ENCODE results near the gene PDZD8. TPM values are rescaled to one million over a fixed set of nuclear protein-coding genes. Genes with fewer than 3 reads are reported as not detected.
"Not testable (repeated sequence)": the region's sequence is repeated elsewhere in the genome, so short reads cannot be mapped to it uniquely, and the experiment has no call there.

PDZD8 gene
- total RNA-seq, 6 experiments from 2014 or later = 33.5 to 59.7 (median 46.4) TPM

DNA sequence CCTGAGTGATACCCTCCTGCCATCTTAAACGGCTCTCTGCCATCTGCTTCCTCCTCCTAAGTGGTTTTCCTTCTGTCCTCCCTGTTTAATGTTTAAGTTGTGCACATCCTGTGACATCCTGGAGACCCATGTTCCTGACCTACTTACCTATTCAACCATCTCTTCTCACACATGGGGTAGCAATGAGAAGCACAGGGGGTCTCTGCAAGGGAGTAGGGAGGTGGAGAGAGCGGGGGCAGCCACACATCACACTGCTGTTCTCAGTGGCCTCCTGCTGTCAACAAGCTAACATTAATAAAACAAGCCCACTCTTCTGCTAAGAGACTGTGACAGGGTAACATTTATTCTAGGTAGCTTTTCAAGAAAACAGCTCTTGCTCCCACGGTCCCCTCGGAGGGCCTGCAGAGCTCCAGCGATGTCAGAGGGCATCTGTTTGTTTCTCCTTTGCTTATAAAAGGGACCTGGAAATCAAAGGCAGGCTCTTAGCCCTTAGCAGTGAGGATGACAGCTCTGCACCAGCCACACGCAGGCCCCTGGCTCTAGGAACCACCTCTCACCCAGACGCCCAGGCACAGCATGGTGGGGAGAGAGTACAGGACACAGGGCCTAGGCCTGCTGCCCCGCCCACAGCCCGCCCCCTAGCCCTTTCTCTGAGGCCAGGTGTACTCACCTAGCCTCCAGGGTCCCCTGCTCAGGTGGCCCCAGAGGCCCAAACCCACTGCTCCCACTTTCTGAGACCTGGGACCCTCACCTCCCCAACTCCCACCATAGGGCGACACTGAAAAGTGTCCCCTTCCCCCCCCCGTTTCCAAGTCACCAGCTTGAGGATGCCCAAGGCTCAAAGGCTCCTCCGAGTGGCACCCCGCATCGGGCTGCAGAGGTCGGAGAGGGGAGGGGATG lies 135.3 kb downstream of the PDZD8 start:
- peaks cover 0 to 5% (median 0%) of the 10 kb centered on the region in 4 donors for H3K4me1 ChIP-seq
- H3K4me3 ChIP-seq = no peak overlapping the region
- H3K27ac ChIP-seq = no peak overlapping the region
- ATAC-seq (no peak), DNase-seq (no peak)
- H3K27me3 ChIP-seq = peaks cover 0 to 4% of the 10 kb centered on the region in 2 donors
- H3K36me3 ChIP-seq = no peaks in the 10 kb centered on the region
- WGBS (ENCODE audit: insufficient coverage, low coverage, low lambda C conversion rate, missing lambda C conversion rate) = 67% methylated on average over 5 of the region's 15 CpGs
- TF ChIP-seq, protein P1, sequence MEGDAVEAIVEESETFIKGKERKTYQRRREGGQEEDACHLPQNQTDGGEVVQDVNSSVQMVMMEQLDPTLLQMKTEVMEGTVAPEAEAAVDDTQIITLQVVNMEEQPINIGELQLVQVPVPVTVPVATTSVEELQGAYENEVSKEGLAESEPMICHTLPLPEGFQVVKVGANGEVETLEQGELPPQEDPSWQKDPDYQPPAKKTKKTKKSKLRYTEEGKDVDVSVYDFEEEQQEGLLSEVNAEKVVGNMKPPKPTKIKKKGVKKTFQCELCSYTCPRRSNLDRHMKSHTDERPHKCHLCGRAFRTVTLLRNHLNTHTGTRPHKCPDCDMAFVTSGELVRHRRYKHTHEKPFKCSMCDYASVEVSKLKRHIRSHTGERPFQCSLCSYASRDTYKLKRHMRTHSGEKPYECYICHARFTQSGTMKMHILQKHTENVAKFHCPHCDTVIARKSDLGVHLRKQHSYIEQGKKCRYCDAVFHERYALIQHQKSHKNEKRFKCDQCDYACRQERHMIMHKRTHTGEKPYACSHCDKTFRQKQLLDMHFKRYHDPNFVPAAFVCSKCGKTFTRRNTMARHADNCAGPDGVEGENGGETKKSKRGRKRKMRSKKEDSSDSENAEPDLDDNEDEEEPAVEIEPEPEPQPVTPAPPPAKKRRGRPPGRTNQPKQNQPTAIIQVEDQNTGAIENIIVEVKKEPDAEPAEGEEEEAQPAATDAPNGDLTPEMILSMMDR (IDR thresholded peaks at IDR 0.05) = no peak
- no peak for TF ChIP-seq POLR2A (IDR thresholded peaks at IDR 0.05)
- no peaks in the 10 kb centered on the region for H3K9me3 ChIP-seq
- intact Hi-C loops (cut with DNase I) = no loop called here

DNA sequence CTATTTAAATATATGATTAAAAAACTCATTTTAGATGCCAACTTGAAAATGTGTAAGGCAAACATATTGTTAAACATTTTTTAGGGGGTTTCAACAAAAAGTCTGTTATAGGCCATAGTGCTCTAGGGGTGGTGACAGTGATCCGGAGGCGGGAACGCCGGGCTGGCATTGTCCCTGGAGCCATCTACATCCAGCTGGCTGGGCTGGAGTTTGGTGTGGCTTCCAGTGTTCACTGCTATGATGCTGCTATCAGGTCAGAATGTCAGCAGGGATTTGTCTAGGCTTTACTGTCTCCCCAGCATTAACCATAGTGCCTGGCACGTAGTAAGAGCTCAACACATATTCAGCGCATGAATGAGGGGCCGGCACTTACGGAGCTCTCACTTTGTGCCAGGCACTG lies 136.2 kb downstream of the PDZD8 start:
- intact Hi-C loops (cut with DNase I) = no loop called here
- 73% methylated on average over 3 of the region's 8 CpGs for WGBS (ENCODE audit: insufficient coverage, low coverage, low lambda C conversion rate, missing lambda C conversion rate)
- no peak for DNase-seq

DNA sequence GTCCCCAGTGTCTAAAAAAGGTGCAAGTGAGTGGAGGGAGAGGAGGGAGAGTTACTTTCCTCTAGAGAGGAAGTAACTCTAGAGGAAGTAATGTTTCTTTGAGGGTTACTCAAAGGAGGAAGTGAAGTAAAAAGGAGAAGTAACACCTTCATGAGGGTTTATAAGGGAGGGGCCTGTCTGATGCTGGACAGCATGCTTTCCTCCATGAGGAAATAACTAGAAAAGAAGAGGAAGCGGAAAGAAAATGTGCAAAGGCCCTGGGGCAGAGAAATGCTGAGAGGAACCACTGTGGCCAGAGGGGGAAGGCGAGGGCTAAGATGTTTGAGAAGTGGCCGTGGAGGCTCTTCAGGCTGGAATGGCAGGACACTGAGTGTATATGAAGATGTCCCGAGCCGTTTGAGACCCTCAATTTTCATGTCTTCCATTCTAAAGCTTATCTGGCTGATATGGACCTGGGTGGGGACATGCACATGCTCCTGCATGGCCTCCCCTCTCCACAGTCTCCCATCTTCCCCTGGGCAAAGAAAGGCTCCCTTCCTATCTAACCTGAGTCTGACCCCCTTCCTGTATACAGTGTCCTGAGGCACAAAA lies 137.7 kb downstream of the PDZD8 start:
- Histone ChIP-seq H3K27ac (no peak overlapping the region), H3K27me3 (no peaks in the 10 kb centered on the region), H3K36me3 (no peaks in the 10 kb centered on the region), H3K4me1 (peaks cover 0 to 5% (median 0%) of the 10 kb centered on the region in 4 donors), H3K4me3 (no peak overlapping the region), H3K9me3 (no peaks in the 10 kb centered on the region)
- TF ChIP-seq, protein P1 (IDR thresholded peaks at IDR 0.05) = no peak
- TF ChIP-seq POLR2A (IDR thresholded peaks at IDR 0.05) = no peak
- ATAC-seq = peak in 2 of 4 donors; percentile 33 to 36
- 67% methylated on average over 3 of the region's 5 CpGs for WGBS (ENCODE audit: insufficient coverage, low coverage, low lambda C conversion rate, missing lambda C conversion rate)
- no peak for DNase-seq
- intact Hi-C loops (cut with DNase I) = no loop called here

More for the DNA sequence above, 136.2 kb downstream of the PDZD8 start:
- Histone ChIP-seq H3K9me3 (no peaks in the 10 kb centered on the region), H3K36me3 (no peaks in the 10 kb centered on the region), H3K4me1 (peaks cover 0 to 5% (median 0%) of the 10 kb centered on the region in 4 donors), H3K4me3 (no peak overlapping the region), H3K27me3 (peaks cover 0 to 4% of the 10 kb centered on the region in 2 donors), H3K27ac (no peak overlapping the region)
- no peak for ATAC-seq
- TF ChIP-seq, protein P1 (IDR thresholded peaks at IDR 0.05) = no peak
- no peak for TF ChIP-seq POLR2A (IDR thresholded peaks at IDR 0.05)

DNA sequence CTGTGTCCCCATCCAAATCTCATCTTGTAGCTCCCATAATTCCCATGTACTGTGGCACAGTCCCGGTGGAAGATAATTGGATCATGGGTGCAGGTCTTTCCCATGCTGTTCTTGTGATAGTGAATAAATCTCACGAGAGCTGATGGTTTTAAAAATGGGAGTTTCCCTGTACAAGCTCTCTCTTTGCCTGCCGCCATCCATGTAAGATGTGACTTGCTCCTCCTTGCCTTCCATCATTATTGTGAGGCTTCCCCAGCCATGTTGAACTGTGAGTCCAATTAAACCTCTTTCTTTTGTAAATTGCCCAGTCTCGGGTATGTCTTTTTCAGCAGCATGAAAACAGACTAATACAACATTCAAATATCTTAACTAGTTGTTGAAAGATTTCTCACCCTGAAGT lies 145.1 kb downstream of the PDZD8 start:
- H3K27ac ChIP-seq; H3K27me3 ChIP-seq; H3K9me3 ChIP-seq; DNase-seq; ATAC-seq; intact Hi-C loops (cut with DNase I); H3K4me3 ChIP-seq; H3K36me3 ChIP-seq; H3K4me1 ChIP-seq: not testable (repeated sequence)
- 79% methylated on average over 3 of the region's 4 CpGs for WGBS (ENCODE audit: insufficient coverage, low coverage, low lambda C conversion rate, missing lambda C conversion rate)

DNA sequence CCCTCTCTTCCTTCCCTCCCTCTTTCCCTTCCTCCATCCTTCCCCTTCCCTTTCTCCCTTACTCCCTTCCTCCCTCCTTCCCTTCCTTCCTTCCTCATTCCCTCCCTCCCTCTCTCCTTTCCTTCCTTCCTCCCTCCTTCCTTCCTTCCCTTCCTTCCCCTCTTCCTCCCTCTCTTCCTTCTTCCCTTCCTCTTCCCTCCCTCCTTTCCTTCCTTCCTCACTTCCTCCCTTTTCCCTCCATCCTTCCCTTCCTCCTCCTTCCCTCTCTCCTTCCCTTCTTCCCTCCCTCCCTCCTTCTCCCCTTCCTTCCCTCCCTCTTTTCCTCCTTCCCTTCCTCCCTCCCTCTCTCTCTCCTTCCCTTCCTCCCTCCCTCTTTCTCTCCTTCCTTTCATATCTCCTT lies 147.0 kb downstream of the PDZD8 start:
- H3K27ac ChIP-seq = no peak overlapping the region
- intact Hi-C loops (cut with DNase I) = loop anchor here in 1 of 2 donors (10.0 kb wide), 1 partner anchor 257 kb away; no protein-coding TSS in a partner anchor
- DNase-seq (no peak), ATAC-seq (no peak)
- H3K9me3 ChIP-seq = no peaks in the 10 kb centered on the region
- no peaks in the 10 kb centered on the region for H3K36me3 ChIP-seq
- no peak for TF ChIP-seq POLR2A (IDR thresholded peaks at IDR 0.05)
- TF ChIP-seq, protein P1 (IDR thresholded peaks at IDR 0.05) = no peak
- no peak overlapping the region for H3K4me3 ChIP-seq
- H3K27me3 ChIP-seq = no peaks in the 10 kb centered on the region
- H3K4me1 ChIP-seq = no peaks in the 10 kb centered on the region

All from right lobe of liver (tissue), 6 donors.